GM12878 (cell line): ENCODE data around the gene AMN. TPM values are rescaled to one million over a fixed set of nuclear protein-coding genes. Genes with fewer than 3 reads are reported as not detected.

Experiments
- ATAC-seq: fragments of 200-7000 bp; cut with Tn5 transposase; 3 replicates; pipeline ENCODE4 v1.9.1; 2020; ENCODE audit warnings: mild to moderate bottlenecking, moderate library complexity
- BruUV-seq: library from RNA; stranded (reverse); fragments of 400-500 nt; replicated peaks from 2 replicates; lab custom pipeline; 2021; lab: Mats Ljungman, UMichigan
- CTCF ChIA-PET: fragments of 300-600 bp; sonication (Branson Sonifier 250); formaldehyde crosslinking; extraction: SDS; loops from one replicate; lab custom pipeline; 2021; ENCODE audit warnings: inconsistent platforms; lab: Yijun Ruan, JAX
- POLR2A ChIA-PET: fragments of 350-600 bp; formaldehyde crosslinking; extraction: SDS; loops from one replicate; lab custom pipeline; 2021; ENCODE audit warnings: inconsistent platforms; lab: Charles Lee
- RAD21 ChIA-PET: fragments of 300-600 bp; sonication (Branson Sonifier 250); formaldehyde crosslinking; loops from one replicate; lab custom pipeline; 2023; ENCODE audit warnings: antibody characterized with exemption; ENCODE audit not compliant: unreplicated experiment; lab: Charles Lee
- SMC1A ChIA-PET: fragments of 300-600 bp; sonication (Branson Sonifier 250); formaldehyde crosslinking; loops from one replicate; lab custom pipeline; 2023; ENCODE audit not compliant: unreplicated experiment, uncharacterized antibody; lab: Charles Lee
- DNase-seq: peaks from one replicate; pipeline ENCODE4 v3.0.0-alpha.2; 2011; ENCODE audit warnings: low read depth, low spot score
- FAIRE-seq: peaks from 3 replicates; lab custom pipeline; 2011; peaks lifted over from hg19 to GRCh38; lab: Jason Lieb, UNC
- H2AFZ ChIP-seq: 2 replicates; pipeline ENCODE4 v1.6.0; 2011; ENCODE audit warnings: low read depth, low read length, control low read depth; ENCODE audit not compliant: control insufficient read depth
- H3K27ac ChIP-seq: 2 replicates; pipeline ENCODE4 v1.5.1; 2011; ENCODE audit warnings: control low read depth; ENCODE audit not compliant: control insufficient read depth, insufficient read depth
- H3K27me3 ChIP-seq, 2 experiments: replicated peaks in 1 of 2; 2 replicates each; pipeline versions ENCODE4 v1.6.0 to v1.6.1; 2011; ENCODE audit warnings: low read length in 1 of 2; ENCODE audit not compliant: control insufficient read depth in 2 of 2, insufficient read depth in 2 of 2
- H3K36me3 ChIP-seq, 2 experiments: 2 replicates each; pipeline ENCODE4 v1.5.1; 2011; ENCODE audit warnings: low read length in 1 of 2; ENCODE audit not compliant: control insufficient read depth in 2 of 2, insufficient read depth in 2 of 2
- H3K4me1 ChIP-seq: 2 replicates; pipeline ENCODE4 v1.6.1; 2011; ENCODE audit warnings: mild to moderate bottlenecking, low read length, moderate library complexity, mixed read lengths; ENCODE audit not compliant: control insufficient read depth, insufficient read depth
- H3K4me2 ChIP-seq: 2 replicates; pipeline ENCODE4 v1.6.0; 2011; ENCODE audit warnings: control low read depth; ENCODE audit not compliant: control insufficient read depth, insufficient read depth
- H3K4me3 ChIP-seq: fragments of 200-600 bp; sonication (generic); 2 replicates; pipeline ENCODE4 v1.5.1; 2016
- H3K79me2 ChIP-seq: 2 replicates; pipeline ENCODE4 v1.6.0; 2011; ENCODE audit warnings: low read length; ENCODE audit not compliant: control insufficient read depth, insufficient read depth
- H3K9ac ChIP-seq: 2 replicates; pipeline ENCODE4 v1.8.0; 2011; ENCODE audit warnings: low read length, control low read depth, mixed read lengths; ENCODE audit not compliant: control insufficient read depth, insufficient read depth
- H3K9me3 ChIP-seq: replicated peaks from 3 replicates; pipeline ENCODE4 v1.5.1; 2011; ENCODE audit warnings: mild to moderate bottlenecking, low read length; ENCODE audit not compliant: control insufficient read depth, insufficient read depth
- H4K20me1 ChIP-seq: 2 replicates; pipeline ENCODE4 v1.6.0; 2011; ENCODE audit not compliant: control insufficient read depth, insufficient read depth
- BCL11A ChIP-seq: IDR thresholded peaks from 2 replicates; pipeline ENCODE4 v1.6.1; 2011; ENCODE audit warnings: low read depth, low read length
- BCLAF1 ChIP-seq: fragments of 450-650 bp; IDR thresholded peaks from 2 replicates; pipeline ENCODE4 v1.6.1; 2017; ENCODE audit warnings: antibody characterized with exemption, mild to moderate bottlenecking, moderate library complexity
- CHD4 ChIP-seq: fragments of 200-600 bp; sonication (generic); IDR thresholded peaks from 2 replicates; pipeline ENCODE4 v1.6.1; 2016; ENCODE audit warnings: mild to moderate bottlenecking
- CREB1 ChIP-seq: IDR thresholded peaks from 2 replicates; pipeline ENCODE4 v1.6.1; 2012; ENCODE audit warnings: low read depth, mild to moderate bottlenecking, inconsistent platforms
- E2F8 ChIP-seq: fragments of 450-650 bp; IDR thresholded peaks from 2 replicates; pipeline ENCODE4 v1.6.1; 2018; ENCODE audit warnings: mild to moderate bottlenecking, low read depth, moderate library complexity; ENCODE audit not compliant: partially characterized antibody
- EED ChIP-seq: sonication (generic); IDR thresholded peaks from 2 replicates; pipeline ENCODE4 v1.6.1; 2016; ENCODE audit warnings: antibody characterized with exemption, low read depth
- ESRRA ChIP-seq: IDR thresholded peaks from 2 replicates; pipeline ENCODE4 v1.6.1; 2012; ENCODE audit warnings: mild to moderate bottlenecking, low read length, improper control_type of control experiment
- FOXK2 ChIP-seq: fragments of 450-650 bp; IDR thresholded peaks from 2 replicates; pipeline ENCODE4 v1.6.1; 2017; ENCODE audit warnings: mild to moderate bottlenecking, moderate library complexity
- GABPA ChIP-seq: IDR thresholded peaks from 2 replicates; pipeline ENCODE4 v1.6.1; 2014; ENCODE audit warnings: antibody characterized with exemption, low read depth, mild to moderate bottlenecking, inconsistent platforms
- IKZF1 ChIP-seq: fragments of 450-650 bp; conservative IDR thresholded peaks from 2 replicates; pipeline ENCODE4 v1.6.1; 2017; ENCODE audit warnings: antibody characterized with exemption, mild to moderate bottlenecking
- IKZF2 ChIP-seq, 2 experiments: fragments of 450-650 bp; IDR thresholded peaks; 2 replicates each; pipeline ENCODE4 v1.6.1; 2017; ENCODE audit warnings: mild to moderate bottlenecking in 2 of 2, moderate library complexity in 2 of 2
- MTA2 ChIP-seq: fragments of 450-650 bp; IDR thresholded peaks from 2 replicates; pipeline ENCODE4 v1.6.1; 2016; ENCODE audit warnings: low read depth, mild to moderate bottlenecking, moderate library complexity
- SRF ChIP-seq, 2 experiments: IDR thresholded peaks; 2 replicates each; pipeline ENCODE4 v1.6.1; 2011; ENCODE audit warnings: low read depth in 2 of 2, low read length in 2 of 2, mild to moderate bottlenecking in 1 of 2, moderate library complexity in 1 of 2
- STAT1 ChIP-seq: fragments of 450-650 bp; conservative IDR thresholded peaks from 2 replicates; pipeline ENCODE4 v1.6.1; 2014; ENCODE audit warnings: antibody characterized with exemption, mild to moderate bottlenecking
- SUZ12 ChIP-seq: fragments of 200-600 bp; sonication (generic); IDR thresholded peaks from one replicate; pipeline ENCODE4 v1.6.1; 2018; ENCODE audit warnings: antibody characterized with exemption, mild to moderate bottlenecking; ENCODE audit not compliant: unreplicated experiment
- TCF12 ChIP-seq: IDR thresholded peaks from 2 replicates; pipeline ENCODE4 v1.6.1; 2011; ENCODE audit warnings: low read depth, mild to moderate bottlenecking, low read length
- YY1 ChIP-seq: IDR thresholded peaks from 2 replicates; pipeline ENCODE4 v1.6.1; 2011; ENCODE audit warnings: low read depth, mild to moderate bottlenecking, low read length
- ZBTB33 ChIP-seq: fragments of 450-650 bp; IDR thresholded peaks from 2 replicates; pipeline ENCODE4 v1.6.1; 2017; ENCODE audit warnings: mild to moderate bottlenecking
- ZSCAN29 ChIP-seq: fragments of 450-650 bp; IDR thresholded peaks from 2 replicates; pipeline ENCODE4 v1.6.1; 2017; ENCODE audit warnings: mild to moderate bottlenecking, moderate library complexity
- WGBS: methylation state at CpG from one replicate; pipeline ENCODE4 v1.1.6; 2016; ENCODE audit warnings: low lambda C conversion rate; ENCODE audit not compliant: insufficient replicate concordance, insufficient coverage; ENCODE audit errors: missing lambda C conversion rate; 5-methylcytosine and 5-hydroxymethylcytosine counted together
- in situ Hi-C: fragments of 300-500 bp; cut with MboI; formaldehyde crosslinking; loops from 9 replicates; pipeline ENCODE4 v1.14.3; 2018; ENCODE audit warnings: mixed read lengths
- intact Hi-C: fragments of 100-400 bp; cut with micrococcal nuclease; formaldehyde crosslinking; loops from one replicate; pipeline ENCODE4 v1.14.2; 2022; ENCODE audit not compliant: unreplicated experiment
- polyA plus RNA-seq, 11 experiments: library from polyadenylated mRNA; depleted of rRNA in 4 of 11; unstranded in 6 of 11; stranded (reverse) in 5 of 11; fragments of >200 nt; fragmentation: Nextera tagmentation in 4 of 11; fragmentation: Illumina TruSeq in 1 of 11; extraction: Ambion mirVana in 4 of 11; extraction: Trizol in 1 of 11; gene quantifications; 1 replicate in 1 of 11; 2 replicates in 10 of 11; pipeline versions ENCODE4 v1.2.1 to v1.2.3, GENCODE V29; 2011 to 2016; ENCODE audit warnings: inconsistent platforms in 2 of 11, missing spikeins in 2 of 11, low read depth in 1 of 11
- total RNA-seq, 4 experiments: library from RNA; depleted of rRNA in 3 of 4; stranded (reverse); fragments of >200 nt in 3 of 4; fragmentation: Illumina TruSeq in 1 of 4; extraction: Trizol in 1 of 4; gene quantifications; 2 replicates each; pipeline versions ENCODE4 v1.2.1 to v1.2.3, GENCODE V29; 2013 to 2021

The AMN gene
- total and polyA plus RNA-seq, 10 of the 15 experiments (the other 5 are each of a cell fraction or from before 2014, with no cell fraction given): 0.03 to 0.33 (median 0.11) TPM; not detected in 6

GRCh38 chr14:102923201-102923924, 900 bp downstream of the AMN start:
- no peaks in the 10 kb centered on the region for H3K36me3 ChIP-seq
- SMC1A ChIA-PET: no interaction called here
- H3K4me1 ChIP-seq: peaks cover 5% of the 10 kb centered on the region
- 23% methylated on average over 37 of the region's 53 CpGs for WGBS
- H3K27me3 ChIP-seq: peaks cover 8 to 14% of the 10 kb centered on the region in 2 experiments
- H3K79me2 ChIP-seq: no peaks in the 10 kb centered on the region
- H3K9me3 ChIP-seq: no peaks in the 10 kb centered on the region
- RAD21 ChIA-PET: interaction anchor here (2.4 kb wide), 1 partner anchor 229 kb away, joined by 13 read pairs; no protein-coding TSS in a partner anchor
- H2AFZ ChIP-seq: no peak overlapping the region
- POLR2A ChIA-PET: no interaction called here
- in situ Hi-C loops: no loop called here
- H4K20me1 ChIP-seq: no peaks in the 10 kb centered on the region
- no TSS peak for BruUV-seq
- peak; percentile 40 for ATAC-seq
- no peak for FAIRE-seq
- H3K4me2 ChIP-seq: peak overlapping the region; percentile 75
- no peak overlapping the region for H3K27ac ChIP-seq
- CTCF ChIA-PET: no interaction called here
- H3K4me3 ChIP-seq: peak overlapping the region; percentile 17; the same call in 1 of the 2 replicates
- no peak for DNase-seq
- intact Hi-C loops: no loop called here
- no peak overlapping the region for H3K9ac ChIP-seq
- TF ChIP-seq TCF12: no peak
- no peak for TF ChIP-seq CHD4
- no peak for TF ChIP-seq ZBTB33
- TF ChIP-seq SRF (IDR thresholded peaks at IDR 0.05; ENCODE audit: low read depth in 2 of 2, low read length in 2 of 2): no peak
- TF ChIP-seq EED: no peak
- TF ChIP-seq BCLAF1: no peak
- TF ChIP-seq SUZ12: peak; percentile 52
- TF ChIP-seq GABPA: no peak
- TF ChIP-seq FOXK2: no peak
- no peak for TF ChIP-seq IKZF1
- no peak for TF ChIP-seq CREB1
- no peak for TF ChIP-seq ESRRA
- no peak for TF ChIP-seq STAT1
- TF ChIP-seq YY1: no peak
- no peak for TF ChIP-seq MTA2
- 0 out of 4 replicates have a peak, but pooled peaks of 1 of the 2 experiments have one; percentile 4 for TF ChIP-seq IKZF2 (IDR thresholded peaks at IDR 0.05)
- no peak for TF ChIP-seq ZSCAN29
- no peak for TF ChIP-seq E2F8
- TF ChIP-seq BCL11A: no peak
